C4-2B (cell line): Measurements from ENCODE around the gene ADAM8.
"Not testable (repeated sequence)": the region's sequence is repeated elsewhere in the genome, so short reads cannot be mapped to it uniquely, and the experiment has no call there.

ENCODE experiments used
- H3K27ac ChIP-seq: fragments of 450-650 bp; 2 replicates; pipeline ENCODE4 v1.5.1; 2017
- ZFX ChIP-seq: fragments of 450-650 bp; IDR thresholded peaks from 2 replicates; pipeline ENCODE4 v1.6.1; 2017
- TF ChIP-seq, protein P1 (sequence below): fragments of 450-650 bp; conservative IDR thresholded peaks from 2 replicates; pipeline ENCODE4 v1.5.1; 2017; ENCODE audit warnings: mild to moderate bottlenecking

The ADAM8 gene

DNA sequence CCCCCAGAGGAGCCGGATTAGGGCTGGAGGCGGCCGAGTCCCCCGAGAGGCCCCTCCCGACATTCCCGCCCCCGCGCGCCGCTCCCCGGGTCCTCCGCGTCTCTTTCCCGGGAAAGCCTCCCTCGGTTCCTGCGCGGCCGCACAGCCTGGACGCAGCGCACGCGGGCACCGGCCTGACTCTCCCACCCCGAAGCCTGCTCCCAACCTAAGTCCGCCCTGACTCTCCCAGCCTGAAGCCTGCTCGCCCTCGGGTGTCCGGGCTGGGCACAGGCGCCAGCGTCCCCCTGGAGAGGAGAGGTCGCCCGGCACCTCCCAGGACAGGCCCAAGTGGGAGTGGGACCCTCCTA, 39.5 kb downstream of the ADAM8 start:
- no peak overlapping the region for H3K27ac ChIP-seq
- no peak for TF ChIP-seq ZFX
- TF ChIP-seq, protein P1, sequence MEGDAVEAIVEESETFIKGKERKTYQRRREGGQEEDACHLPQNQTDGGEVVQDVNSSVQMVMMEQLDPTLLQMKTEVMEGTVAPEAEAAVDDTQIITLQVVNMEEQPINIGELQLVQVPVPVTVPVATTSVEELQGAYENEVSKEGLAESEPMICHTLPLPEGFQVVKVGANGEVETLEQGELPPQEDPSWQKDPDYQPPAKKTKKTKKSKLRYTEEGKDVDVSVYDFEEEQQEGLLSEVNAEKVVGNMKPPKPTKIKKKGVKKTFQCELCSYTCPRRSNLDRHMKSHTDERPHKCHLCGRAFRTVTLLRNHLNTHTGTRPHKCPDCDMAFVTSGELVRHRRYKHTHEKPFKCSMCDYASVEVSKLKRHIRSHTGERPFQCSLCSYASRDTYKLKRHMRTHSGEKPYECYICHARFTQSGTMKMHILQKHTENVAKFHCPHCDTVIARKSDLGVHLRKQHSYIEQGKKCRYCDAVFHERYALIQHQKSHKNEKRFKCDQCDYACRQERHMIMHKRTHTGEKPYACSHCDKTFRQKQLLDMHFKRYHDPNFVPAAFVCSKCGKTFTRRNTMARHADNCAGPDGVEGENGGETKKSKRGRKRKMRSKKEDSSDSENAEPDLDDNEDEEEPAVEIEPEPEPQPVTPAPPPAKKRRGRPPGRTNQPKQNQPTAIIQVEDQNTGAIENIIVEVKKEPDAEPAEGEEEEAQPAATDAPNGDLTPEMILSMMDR, result no peak

DNA sequence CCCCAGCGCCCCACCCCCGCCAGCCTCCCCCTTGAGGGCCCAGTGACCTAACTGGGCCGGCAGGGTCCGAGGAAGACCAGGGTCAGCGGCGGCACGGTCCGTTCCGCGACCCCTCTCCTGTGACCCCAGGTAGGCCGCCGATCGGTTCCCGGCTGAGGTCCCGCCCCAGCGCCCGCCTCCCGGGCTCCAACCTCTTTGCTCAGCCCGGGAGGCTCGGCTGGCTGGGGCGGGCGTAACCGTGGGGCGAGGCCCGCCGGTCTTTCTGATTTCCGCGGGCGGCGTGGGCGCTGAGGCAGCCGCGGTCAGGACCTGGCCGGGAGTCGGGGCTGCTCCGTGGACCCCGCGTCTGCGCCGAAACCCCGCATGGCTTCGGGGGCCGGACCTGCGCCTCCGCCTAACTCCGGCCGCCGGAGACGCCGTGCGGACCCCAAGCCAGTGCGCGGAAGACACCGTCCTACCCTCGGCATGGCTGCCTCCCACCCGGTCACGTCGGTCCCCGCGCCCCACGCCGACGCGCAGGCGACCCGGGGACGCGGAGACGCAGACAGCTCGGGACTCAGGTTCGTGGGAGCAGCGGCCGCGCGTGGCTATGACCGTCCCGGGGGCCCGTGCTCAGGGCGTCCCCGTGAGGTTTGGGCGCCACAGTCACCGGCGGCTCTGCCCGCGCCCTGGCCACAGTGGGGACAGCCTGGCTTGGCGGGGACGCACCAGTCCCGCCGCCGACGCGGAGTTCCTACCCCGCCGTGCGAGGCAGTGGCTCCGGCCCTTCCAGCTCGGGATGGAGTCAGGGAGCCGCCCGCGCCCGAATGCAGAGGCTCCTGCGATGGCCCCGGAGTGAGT, 40.0 kb downstream of the ADAM8 start:
- no peak overlapping the region for H3K27ac ChIP-seq
- TF ChIP-seq, protein P1, result no peak
- no peak for TF ChIP-seq ZFX

DNA sequence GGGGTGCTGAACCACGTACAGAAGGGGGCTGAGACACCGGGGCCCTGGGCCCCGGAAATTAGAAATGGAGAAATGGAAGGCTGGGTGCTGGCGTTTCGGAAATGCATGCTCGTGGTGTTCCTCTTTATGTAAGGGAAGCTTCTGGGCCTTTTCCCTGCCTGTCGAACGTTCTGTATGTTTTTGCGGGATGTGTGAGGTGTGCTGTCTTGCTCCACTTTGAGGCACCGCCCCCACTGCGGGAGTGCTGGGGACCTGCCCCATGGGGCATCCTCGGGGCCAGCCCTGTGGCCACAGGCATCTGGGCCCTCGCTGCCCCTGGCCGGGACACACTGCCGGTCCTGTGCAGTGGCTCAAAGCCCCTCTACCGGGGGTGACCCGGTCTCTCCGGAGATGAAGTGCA, 40.7 kb downstream of the ADAM8 start:
- no peak overlapping the region for H3K27ac ChIP-seq
- no peak for TF ChIP-seq ZFX
- TF ChIP-seq, protein P1, result no peak

DNA sequence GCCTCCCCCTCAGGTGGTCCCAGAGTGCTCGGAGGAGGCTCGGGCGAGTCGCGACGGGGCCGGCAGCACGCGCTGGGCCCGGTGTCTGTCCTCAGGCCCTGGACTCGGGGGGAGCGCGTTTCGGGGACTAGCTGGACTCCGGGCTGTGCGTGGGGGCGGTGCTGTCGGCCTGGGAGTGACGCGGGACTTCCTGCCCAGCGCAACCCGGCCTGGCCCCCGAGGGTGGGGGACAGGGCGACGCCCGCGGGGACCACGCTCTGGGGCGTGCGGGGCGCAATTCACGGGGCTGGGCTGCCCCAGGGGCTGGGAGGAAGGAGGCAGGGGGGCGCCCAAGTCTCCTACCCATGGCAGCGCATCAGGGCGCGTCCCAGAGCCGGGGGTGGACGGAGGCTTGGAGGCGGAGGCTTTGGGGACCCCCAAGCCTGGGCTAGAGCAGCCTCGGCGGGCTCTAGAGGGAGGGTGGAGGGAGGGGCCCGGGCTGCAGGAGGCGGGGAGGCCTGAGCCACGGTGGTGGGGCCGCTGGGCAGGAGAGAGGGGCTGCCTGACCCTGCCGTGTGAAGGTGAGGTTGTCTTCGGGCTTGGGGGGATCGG, 41.3 kb downstream of the ADAM8 start:
- no peak overlapping the region for H3K27ac ChIP-seq

DNA sequence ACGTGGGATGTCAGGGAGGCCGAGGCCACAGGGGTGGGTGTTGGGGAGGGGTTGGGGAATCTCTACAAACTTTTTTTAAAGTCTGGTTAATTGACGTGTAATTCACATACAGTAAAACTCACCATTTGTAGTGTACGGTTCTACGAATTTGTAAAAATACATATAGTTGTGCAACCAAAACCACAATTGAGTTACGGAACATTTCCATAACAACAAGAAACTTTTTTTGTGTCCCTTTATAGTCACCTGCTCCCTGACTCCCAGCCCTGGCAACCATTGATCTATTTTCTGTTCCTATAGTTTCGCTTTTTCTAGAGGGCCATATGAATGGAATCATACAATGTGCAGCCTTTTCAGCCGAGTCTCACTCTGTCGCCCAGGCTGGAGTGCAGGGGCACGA, 41.9 kb downstream of the ADAM8 start:
- H3K27ac ChIP-seq, result not testable (repeated sequence)

More for the DNA sequence above, 41.3 kb downstream of the ADAM8 start:
- TF ChIP-seq, protein P1, result no peak
- no peak for TF ChIP-seq ZFX

DNA sequence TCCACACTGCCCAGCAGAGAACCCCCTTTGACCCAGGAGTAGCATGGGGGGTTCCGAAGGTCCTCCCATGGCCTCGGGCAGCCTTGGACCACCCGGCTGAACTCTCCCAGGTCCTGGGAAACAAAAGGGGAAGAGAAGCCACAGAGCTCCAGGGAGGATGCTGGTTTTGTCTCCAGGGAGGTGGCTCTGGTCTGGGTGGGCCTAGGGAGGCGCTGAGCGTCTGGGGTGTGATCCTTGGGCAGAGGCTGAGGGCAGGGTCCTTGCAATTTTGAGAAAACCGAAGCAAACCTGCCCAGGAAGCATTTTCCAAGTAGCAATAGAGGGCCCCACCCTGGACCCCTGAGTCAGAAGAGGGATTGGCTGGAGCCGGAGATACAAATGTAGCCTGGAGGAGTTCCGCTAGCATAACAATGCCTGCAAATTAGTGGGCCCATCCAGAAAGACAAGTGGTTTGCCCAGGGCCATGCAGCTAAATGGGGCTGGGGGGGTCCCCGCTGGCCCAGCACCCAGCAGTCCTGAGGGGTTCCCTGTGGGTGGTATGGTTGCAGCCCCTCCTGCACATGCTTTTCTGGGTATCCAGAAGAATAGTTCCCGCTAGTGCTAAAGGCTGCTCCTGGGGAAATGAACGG, 44.6 kb downstream of the ADAM8 start:
- no peak for TF ChIP-seq ZFX
- TF ChIP-seq, protein P1, result no peak
- no peak overlapping the region for H3K27ac ChIP-seq

DNA sequence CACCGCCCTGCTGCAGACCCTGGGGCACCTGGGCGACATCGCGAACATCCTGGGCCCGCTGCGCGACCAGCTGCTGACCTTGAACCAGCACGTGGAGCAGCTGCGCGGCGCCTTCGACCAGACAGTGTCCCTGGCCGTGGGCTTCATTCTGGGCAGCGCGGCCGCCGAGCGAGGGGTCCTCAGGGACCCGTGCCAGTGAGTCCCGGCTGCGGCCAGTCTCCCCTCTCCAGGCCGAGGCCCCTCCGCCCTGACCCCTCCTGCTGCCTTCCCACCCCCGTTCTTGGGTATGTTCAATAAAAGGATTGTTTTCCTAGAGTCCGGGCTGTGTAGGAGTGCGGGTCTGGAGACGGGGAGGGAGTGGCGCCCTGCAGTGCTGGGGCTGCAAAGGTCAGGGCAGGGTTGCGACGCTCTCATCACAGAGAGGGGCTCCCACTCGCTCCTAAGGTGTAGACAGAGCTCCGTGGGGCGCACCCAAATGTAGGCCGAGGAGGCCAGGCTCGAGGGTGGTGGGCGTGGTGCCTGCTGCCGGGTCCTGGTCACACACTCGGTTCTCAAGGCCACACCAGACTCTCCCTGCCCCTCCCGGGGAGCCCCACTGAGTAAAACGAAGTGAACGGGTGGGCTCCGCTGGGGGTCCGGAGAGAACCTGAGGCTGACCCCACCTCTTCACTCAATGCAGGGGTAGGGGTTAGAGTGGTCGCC, 45.3 kb downstream of the ADAM8 start:
- TF ChIP-seq, protein P1, result no peak
- TF ChIP-seq ZFX, result no peak

More for the DNA sequence above, 45.3 kb downstream of the ADAM8 start:
- H3K27ac ChIP-seq, result no peak overlapping the region
